Naive thymus-derived CD4-positive, alpha-beta T cell (primary cell): ENCODE data around the gene CACNA1C. TPM values are rescaled to one million over a fixed set of nuclear protein-coding genes. Genes with fewer than 3 reads are reported as not detected.
"Not testable (repeated sequence)": the region's sequence is repeated elsewhere in the genome, so short reads cannot be mapped to it uniquely, and the experiment has no call there.

Experiments used
- ATAC-seq: fragments of 150-1000 bp; cut with Tn5 transposase; 2 replicates; pipeline ENCODE4 v1.10.0; 2021; ENCODE audit warnings: mild to moderate bottlenecking, moderate library complexity
- CTCF ChIA-PET: fragments of 350-600 bp; sonication (Branson Sonifier 250); formaldehyde crosslinking; loops from one replicate; lab custom pipeline; 2021; ENCODE audit warnings: antibody characterized with exemption; lab: Charles Lee
- POLR2A ChIA-PET: fragments of 350-600 bp; sonication (Branson Sonifier 250); formaldehyde crosslinking; loops from one replicate; lab custom pipeline; 2021; ENCODE audit warnings: antibody characterized with exemption, inconsistent platforms; lab: Charles Lee
- DNase-seq, 9 donors: peaks; one replicate each; pipeline versions ENCODE4 v3.0.0 to v3.0.0-alpha.2; 2020 to 2022; ENCODE audit warnings: mixed read lengths in 1 of 9
- H3K27ac ChIP-seq: one replicate; pipeline ENCODE4 v1.7.0; 2013; ENCODE audit warnings: mild to moderate bottlenecking, low read depth, low read length, moderate library complexity
- H3K27me3 ChIP-seq, 2 donors: one replicate each; pipeline ENCODE4 v1.7.0; 2013; ENCODE audit warnings: low read length in 2 of 2, mild to moderate bottlenecking in 2 of 2, moderate library complexity in 2 of 2; ENCODE audit not compliant: control insufficient read depth in 2 of 2, insufficient read depth in 2 of 2
- H3K36me3 ChIP-seq, 3 experiments: 1 replicate in 2 of 3; 2 replicates in 1 of 3; pipeline ENCODE4 v1.7.0; 2013; ENCODE audit warnings: low read length in 3 of 3, mild to moderate bottlenecking in 3 of 3, moderate library complexity in 1 of 3; ENCODE audit not compliant: insufficient read depth in 3 of 3, control insufficient read depth in 2 of 3
- H3K4me1 ChIP-seq, 2 donors: one replicate each; pipeline ENCODE4 v1.7.0; 2013; ENCODE audit warnings: low read length in 2 of 2, mild to moderate bottlenecking in 2 of 2, moderate library complexity in 1 of 2; ENCODE audit not compliant: control insufficient read depth in 2 of 2, insufficient read depth in 2 of 2
- H3K4me3 ChIP-seq: 2 replicates; pipeline ENCODE4 v1.7.0; 2013; ENCODE audit warnings: mild to moderate bottlenecking, low read length
- H3K9me3 ChIP-seq, 3 experiments: 1 replicate in 2 of 3; 2 replicates in 1 of 3; pipeline ENCODE4 v1.7.0; 2013; ENCODE audit warnings: low read length in 3 of 3; ENCODE audit not compliant: control insufficient read depth in 2 of 3
- H3K27ac Mint-ChIP-seq, 9 donors: one replicate each; pipeline ENCODE4 v1.8.0; 2020 to 2022; ENCODE audit warnings: mixed read lengths in 9 of 9, mild to moderate bottlenecking in 8 of 9, moderate library complexity in 5 of 9, inconsistent platforms in 2 of 9
- H3K27me3 Mint-ChIP-seq, 5 donors: one replicate each; pipeline ENCODE4 v1.8.0; 2021 to 2022; ENCODE audit warnings: mixed read lengths in 5 of 5, mild to moderate bottlenecking in 1 of 5
- H3K36me3 Mint-ChIP-seq, 5 donors: one replicate each; pipeline ENCODE4 v1.8.0; 2020 to 2022; ENCODE audit warnings: mixed read lengths in 5 of 5, mild to moderate bottlenecking in 3 of 5, inconsistent platforms in 1 of 5
- H3K4me1 Mint-ChIP-seq, 7 donors: one replicate each; pipeline ENCODE4 v1.8.0; 2020 to 2022; ENCODE audit warnings: mixed read lengths in 7 of 7, mild to moderate bottlenecking in 3 of 7, inconsistent platforms in 1 of 7
- H3K4me3 Mint-ChIP-seq, 10 donors: one replicate each; pipeline ENCODE4 v1.8.0; 2020 to 2022; ENCODE audit warnings: mild to moderate bottlenecking in 10 of 10, mixed read lengths in 10 of 10, moderate library complexity in 6 of 10, inconsistent platforms in 2 of 10
- H3K9me3 Mint-ChIP-seq, 11 donors: one replicate each; pipeline ENCODE4 v1.8.0; 2020 to 2022; ENCODE audit warnings: mixed read lengths in 11 of 11, mild to moderate bottlenecking in 4 of 11, inconsistent platforms in 1 of 11, moderate library complexity in 1 of 11
- intact Hi-C, 2 donors: fragments of 100-400 bp; cut with micrococcal nuclease; formaldehyde crosslinking; loops; one replicate each; pipeline ENCODE4 v1.15.1; 2023
- polyA plus RNA-seq, 2 donors: library from polyadenylated mRNA; unstranded; fragments of 300-500 nt; fragmentation: Illumina TruSeq; gene quantifications; one replicate each; pipeline ENCODE4 v1.2.3, GENCODE V29; 2021
- total RNA-seq, 6 experiments: library from RNA in 5 of 6; stranded (reverse) in 5 of 6; gene quantifications; 1 replicate in 5 of 6; 2 replicates in 1 of 6; pipeline ENCODE4 v1.2.3 and lab custom pipeline; 2021 to 2026

The CACNA1C gene
- total and polyA plus RNA-seq, 7 experiments from 2014 or later, result 0.04 to 0.48 (median 0.08) TPM

- Histone ChIP-seq H3K27me3 (no peaks in the 10 kb centered on the region), H3K4me1 (no peaks in the 10 kb centered on the region), H3K36me3 (no peaks in the 10 kb centered on the region), H3K4me3 (no peak overlapping the region), H3K27ac (no peak overlapping the region), H3K9me3 (no peaks in the 10 kb centered on the region)
- H3K9me3 Mint-ChIP-seq, result peaks cover 0 to 2% (median 0%) of the 10 kb centered on the region in 11 donors
- ChIA-PET POLR2A (no interaction called here), CTCF (no interaction called here)
- H3K27me3 Mint-ChIP-seq, result peaks cover 0 to 12% (median 4%) of the 10 kb centered on the region in 5 donors
- DNase-seq (no peak), ATAC-seq (no peak)
- H3K36me3 Mint-ChIP-seq, result no peaks in the 10 kb centered on the region
- no peak overlapping the region for H3K27ac Mint-ChIP-seq
- H3K4me3 Mint-ChIP-seq, result no peak overlapping the region
- intact Hi-C loops, result no loop called here
- peaks cover 0 to 2% (median 0%) of the 10 kb centered on the region in 7 donors for H3K4me1 Mint-ChIP-seq
Observed at GRCh38 chr12:2126676-2127406, 74.1 kb downstream of the CACNA1C start.

- ATAC-seq (no peak), DNase-seq (no peak)
- Histone ChIP-seq H3K27me3 (no peaks in the 10 kb centered on the region), H3K36me3 (no peaks in the 10 kb centered on the region), H3K27ac (no peak overlapping the region), H3K4me1 (no peaks in the 10 kb centered on the region), H3K4me3 (no peak overlapping the region), H3K9me3 (no peaks in the 10 kb centered on the region)
- Mint-ChIP-seq H3K27me3 (peaks cover 0 to 12% (median 4%) of the 10 kb centered on the region in 5 donors), H3K27ac (no peak overlapping the region), H3K4me3 (no peak overlapping the region), H3K4me1 (no peaks in the 10 kb centered on the region), H3K9me3 (peaks cover 0 to 2% (median 0%) of the 10 kb centered on the region in 11 donors), H3K36me3 (no peaks in the 10 kb centered on the region)
- ChIA-PET CTCF (no interaction called here), POLR2A (no interaction called here)
- intact Hi-C loops, result no loop called here
Observed at GRCh38 chr12:2129076-2129475, 76.3 kb downstream of the CACNA1C start.

- not testable (repeated sequence) for ATAC-seq, H3K27ac Mint-ChIP-seq, H3K36me3 ChIP-seq
Observed at GRCh38 chr12:2135661-2136418, 83.1 kb downstream of the CACNA1C start.

GRCh38 chr12:2136901-2137300 lies 84.1 kb downstream of the CACNA1C start:
- ATAC-seq (no peak), DNase-seq (no peak)
- H3K4me1 ChIP-seq, result no peaks in the 10 kb centered on the region
- H3K27me3 Mint-ChIP-seq, result peaks cover 0 to 11% (median 6%) of the 10 kb centered on the region in 5 donors
- H3K36me3 Mint-ChIP-seq, result no peaks in the 10 kb centered on the region
- CTCF ChIA-PET, result no interaction called here
- POLR2A ChIA-PET, result no interaction called here
- no peaks in the 10 kb centered on the region for H3K4me1 Mint-ChIP-seq
- no peaks in the 10 kb centered on the region for H3K27me3 ChIP-seq
- H3K9me3 ChIP-seq, result no peaks in the 10 kb centered on the region
- H3K36me3 ChIP-seq, result no peaks in the 10 kb centered on the region
- H3K27ac Mint-ChIP-seq, result no peak overlapping the region
- no peak overlapping the region for H3K4me3 ChIP-seq
- H3K27ac ChIP-seq, result no peak overlapping the region
- intact Hi-C loops, result no loop called here
- H3K4me3 Mint-ChIP-seq, result no peak overlapping the region
- peaks cover 0 to 3% (median 0%) of the 10 kb centered on the region in 11 donors for H3K9me3 Mint-ChIP-seq

More at GRCh38 chr12:2135661-2136418, 83.1 kb downstream of the CACNA1C start:
- H3K27me3 Mint-ChIP-seq, result peaks cover 0 to 11% (median 4%) of the 10 kb centered on the region in 5 donors
- intact Hi-C loops, POLR2A ChIA-PET, H3K9me3 ChIP-seq, H3K27ac ChIP-seq, H3K4me1 Mint-ChIP-seq, H3K36me3 Mint-ChIP-seq, H3K4me3 ChIP-seq, H3K4me1 ChIP-seq, H3K27me3 ChIP-seq, DNase-seq, CTCF ChIA-PET, H3K9me3 Mint-ChIP-seq, H3K4me3 Mint-ChIP-seq: not testable (repeated sequence)

GRCh38 chr12:2137711-2138110 lies 84.9 kb downstream of the CACNA1C start:
- Histone ChIP-seq H3K27me3 (no peaks in the 10 kb centered on the region), H3K27ac (no peak overlapping the region), H3K36me3 (no peaks in the 10 kb centered on the region), H3K4me3 (no peak overlapping the region), H3K9me3 (no peaks in the 10 kb centered on the region), H3K4me1 (no peaks in the 10 kb centered on the region)
- CTCF ChIA-PET, result no interaction called here
- Mint-ChIP-seq H3K36me3 (no peaks in the 10 kb centered on the region), H3K4me3 (no peak overlapping the region), H3K27me3 (peaks cover 0 to 11% (median 6%) of the 10 kb centered on the region in 5 donors), H3K9me3 (peaks cover 0 to 3% (median 0%) of the 10 kb centered on the region in 11 donors), H3K27ac (no peak overlapping the region), H3K4me1 (no peaks in the 10 kb centered on the region)
- POLR2A ChIA-PET, result no interaction called here
- intact Hi-C loops, result no loop called here
- DNase-seq (no peak), ATAC-seq (no peak)

GRCh38 chr12:2138294-2138693 lies 85.5 kb downstream of the CACNA1C start:
- ATAC-seq (no peak), DNase-seq (no peak)
- H3K27ac Mint-ChIP-seq, result no peak overlapping the region
- intact Hi-C loops, result no loop called here
- ChIA-PET POLR2A (no interaction called here), CTCF (no interaction called here)
- H3K4me3 Mint-ChIP-seq, result no peak overlapping the region
- H3K9me3 Mint-ChIP-seq, result peaks cover 0 to 3% (median 0%) of the 10 kb centered on the region in 11 donors
- peaks cover 0 to 11% (median 6%) of the 10 kb centered on the region in 5 donors for H3K27me3 Mint-ChIP-seq
- no peaks in the 10 kb centered on the region for H3K9me3 ChIP-seq
- no peaks in the 10 kb centered on the region for H3K4me1 Mint-ChIP-seq
- H3K27me3 ChIP-seq, result no peaks in the 10 kb centered on the region
- H3K4me3 ChIP-seq, result no peak overlapping the region
- H3K27ac ChIP-seq, result no peak overlapping the region
- H3K4me1 ChIP-seq, result no peaks in the 10 kb centered on the region
- H3K36me3 Mint-ChIP-seq, result no peaks in the 10 kb centered on the region
- H3K36me3 ChIP-seq, result no peaks in the 10 kb centered on the region
